Keratinocyte (primary cell): Measurements from ENCODE around the gene GSX1.
A peak's percentile ranks its signal among the peaks of the same experiment; 100 is the strongest.

Experiments used
- EZH2 ChIP-seq: IDR thresholded peaks from one replicate; pipeline ENCODE4 v1.6.1; 2012; ENCODE audit warnings: inconsistent platforms, mild to moderate bottlenecking, low read length, moderate library complexity
- TF ChIP-seq, protein P1 (sequence below), 3 experiments: IDR thresholded peaks in 1 of 3; conservative IDR thresholded peaks in 1 of 3; optimal IDR thresholded peaks in 1 of 3; 2 replicates in 2 of 3; 3 replicates in 1 of 3; pipeline versions ENCODE3 to v1.5.1; 2011; ENCODE audit warnings: low read length in 3 of 3, mild to moderate bottlenecking in 3 of 3, moderate library complexity in 2 of 3, control low read depth in 1 of 3, inconsistent platforms in 1 of 3; ENCODE audit not compliant: insufficient read depth in 2 of 3; ENCODE audit errors: extremely low read depth in 1 of 3

DNA sequence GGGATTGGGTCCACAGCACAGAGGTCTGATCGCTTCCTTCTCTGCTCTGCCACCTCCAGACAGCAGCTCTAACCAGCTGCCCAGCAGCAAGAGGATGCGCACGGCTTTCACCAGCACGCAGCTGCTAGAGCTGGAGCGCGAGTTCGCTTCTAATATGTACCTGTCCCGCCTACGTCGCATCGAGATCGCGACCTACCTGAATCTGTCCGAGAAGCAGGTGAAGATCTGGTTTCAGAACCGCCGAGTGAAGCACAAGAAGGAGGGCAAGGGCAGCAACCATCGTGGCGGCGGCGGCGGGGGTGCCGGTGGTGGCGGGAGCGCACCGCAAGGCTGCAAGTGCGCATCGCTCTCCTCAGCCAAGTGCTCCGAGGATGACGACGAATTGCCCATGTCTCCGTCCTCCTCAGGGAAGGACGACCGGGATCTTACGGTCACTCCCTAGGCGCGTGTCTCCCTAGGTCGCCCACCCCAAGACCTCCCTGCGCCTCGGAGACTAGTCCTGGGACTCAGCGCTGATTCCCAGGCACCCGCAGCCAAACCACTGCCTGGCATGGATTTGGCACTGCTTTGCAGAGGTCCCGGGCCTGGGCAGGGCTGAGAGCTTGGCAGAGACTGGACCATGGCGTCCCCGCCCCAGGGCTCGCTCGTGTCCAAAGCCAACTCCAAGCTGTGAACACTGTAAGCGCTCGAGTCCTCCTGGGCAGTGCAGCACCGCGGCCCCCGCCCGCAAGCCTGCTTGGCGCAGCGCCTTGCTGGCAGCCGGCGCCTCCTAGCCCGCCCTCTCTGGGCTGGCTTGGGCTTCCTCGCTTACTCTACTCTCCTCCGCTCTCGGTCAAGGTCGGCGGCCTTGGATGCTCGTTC, 1.5 kb downstream of the GSX1 start:
- TF ChIP-seq, protein P1, sequence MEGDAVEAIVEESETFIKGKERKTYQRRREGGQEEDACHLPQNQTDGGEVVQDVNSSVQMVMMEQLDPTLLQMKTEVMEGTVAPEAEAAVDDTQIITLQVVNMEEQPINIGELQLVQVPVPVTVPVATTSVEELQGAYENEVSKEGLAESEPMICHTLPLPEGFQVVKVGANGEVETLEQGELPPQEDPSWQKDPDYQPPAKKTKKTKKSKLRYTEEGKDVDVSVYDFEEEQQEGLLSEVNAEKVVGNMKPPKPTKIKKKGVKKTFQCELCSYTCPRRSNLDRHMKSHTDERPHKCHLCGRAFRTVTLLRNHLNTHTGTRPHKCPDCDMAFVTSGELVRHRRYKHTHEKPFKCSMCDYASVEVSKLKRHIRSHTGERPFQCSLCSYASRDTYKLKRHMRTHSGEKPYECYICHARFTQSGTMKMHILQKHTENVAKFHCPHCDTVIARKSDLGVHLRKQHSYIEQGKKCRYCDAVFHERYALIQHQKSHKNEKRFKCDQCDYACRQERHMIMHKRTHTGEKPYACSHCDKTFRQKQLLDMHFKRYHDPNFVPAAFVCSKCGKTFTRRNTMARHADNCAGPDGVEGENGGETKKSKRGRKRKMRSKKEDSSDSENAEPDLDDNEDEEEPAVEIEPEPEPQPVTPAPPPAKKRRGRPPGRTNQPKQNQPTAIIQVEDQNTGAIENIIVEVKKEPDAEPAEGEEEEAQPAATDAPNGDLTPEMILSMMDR (optimal IDR thresholded peaks at IDR 0.05 in 1 of 3, IDR thresholded peaks at IDR 0.05 in 1 of 3, conservative IDR thresholded peaks at IDR 0.05 in 1 of 3; ENCODE audit: extremely low read depth in 1 of 3, insufficient read depth in 2 of 3, low read length in 3 of 3), result no peak
- peak; percentile 79 for TF ChIP-seq EZH2
